ENCODE measurements around the gene NQO2.

- peak in 1 of 2 donors; percentile 24 for TF ChIP-seq CTCF (conservative IDR thresholded peaks at IDR 0.05 in 1 of 2, IDR thresholded peaks at IDR 0.05 in 1 of 2; ENCODE audit: low read depth in 1 of 2, low read length in 2 of 2)
- TF ChIP-seq EZH2 (IDR thresholded peaks at IDR 0.05; ENCODE audit: low read length, missing control alignments) = no peak
These were observed 61.8 kb downstream of the NQO2 start for GRCh38 chr6:3061501-3061941.

All from fibroblast of lung (primary cell).